H1 (cell line): ENCODE measurements around the gene PPP3CB. TPM values are rescaled to one million over a fixed set of nuclear protein-coding genes. Genes with fewer than 3 reads are reported as not detected.

ENCODE experiments used
- JUND ChIP-seq: IDR thresholded peaks from 2 replicates; pipeline ENCODE4 v1.6.1; 2011; ENCODE audit warnings: mild to moderate bottlenecking, improper control_type of control experiment, low read length
- polyA plus RNA-seq, 7 experiments: library from polyadenylated mRNA; depleted of rRNA in 3 of 7; stranded (reverse) in 5 of 7; unstranded in 2 of 7; fragments of >200 nt in 5 of 7; fragments of 200-250 nt in 2 of 7; gene quantifications; 1 replicate in 5 of 7; 2 replicates in 1 of 7; 4 replicates in 1 of 7; pipeline versions ENCODE4 v1.2.1 to v1.2.3, GENCODE V29; 2011 to 2013; ENCODE audit warnings: missing spikeins in 2 of 7, mixed read lengths in 2 of 7
- total RNA-seq: library from RNA; stranded (reverse); fragmentation: NEBNext Ultra II Directional; extraction: Animal tissue kit (Norgen Biotek cat#: 25700); gene quantifications from 2 replicates; pipeline ENCODE4 v1.2.1, GENCODE V29; 2021

The PPP3CB gene
- total and polyA plus RNA-seq, 2 of the 8 experiments (the other 6 are each of a cell fraction or from before 2014, with no cell fraction given), result 10.5 to 36.3 TPM

GRCh38 chr10:73408061-73408460, 87.8 kb downstream of the PPP3CB start (continued):
- no peak for TF ChIP-seq JUND
